Stimulated activated CD4-positive, alpha-beta T cell treated with anti-CD3 and anti-CD28 coated beads, Interleukin-1b, Interleukin-23, amount 100 ng/mL, for 24 hours (primary cell): ENCODE data around the gene ASCL4.

Experiments
- DNase-seq, 4 experiments: peaks; one replicate each; pipeline ENCODE4 v3.0.0-alpha.2; 2020; ENCODE audit warnings: low read depth in 4 of 4, low spot score in 1 of 4

Gene ASCL4

DNA sequence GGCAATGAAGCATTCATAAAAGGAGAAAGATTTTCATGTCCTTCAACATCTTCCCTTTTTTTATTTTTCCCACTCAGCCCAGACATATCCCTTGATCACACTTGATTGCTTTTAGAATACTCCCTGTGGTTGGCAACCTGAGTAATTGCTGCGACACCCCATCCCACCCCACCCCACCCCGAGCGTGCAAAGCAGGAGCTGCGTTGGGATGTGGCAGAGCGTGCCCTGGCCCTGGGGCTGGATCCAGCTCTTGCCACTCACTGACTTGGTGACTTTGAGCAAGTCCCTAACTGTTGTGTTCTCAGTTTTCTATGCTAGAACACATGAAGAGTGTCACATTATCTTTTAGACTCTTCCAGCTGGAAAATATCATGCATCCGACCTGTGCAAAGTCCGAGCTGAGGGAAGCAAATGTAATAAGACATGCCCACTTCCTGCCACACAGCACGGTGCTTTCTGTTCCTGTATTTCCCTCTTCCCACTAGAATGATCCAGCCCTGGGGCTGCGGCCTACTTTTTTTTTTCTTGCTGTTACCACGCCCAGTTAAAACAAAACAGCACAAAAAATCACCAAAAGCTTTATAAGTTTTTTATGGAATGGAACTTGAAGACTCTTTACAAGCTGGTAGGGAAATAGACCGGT lies 4.0 kb downstream of the ASCL4 start:
- no peak for DNase-seq

DNA sequence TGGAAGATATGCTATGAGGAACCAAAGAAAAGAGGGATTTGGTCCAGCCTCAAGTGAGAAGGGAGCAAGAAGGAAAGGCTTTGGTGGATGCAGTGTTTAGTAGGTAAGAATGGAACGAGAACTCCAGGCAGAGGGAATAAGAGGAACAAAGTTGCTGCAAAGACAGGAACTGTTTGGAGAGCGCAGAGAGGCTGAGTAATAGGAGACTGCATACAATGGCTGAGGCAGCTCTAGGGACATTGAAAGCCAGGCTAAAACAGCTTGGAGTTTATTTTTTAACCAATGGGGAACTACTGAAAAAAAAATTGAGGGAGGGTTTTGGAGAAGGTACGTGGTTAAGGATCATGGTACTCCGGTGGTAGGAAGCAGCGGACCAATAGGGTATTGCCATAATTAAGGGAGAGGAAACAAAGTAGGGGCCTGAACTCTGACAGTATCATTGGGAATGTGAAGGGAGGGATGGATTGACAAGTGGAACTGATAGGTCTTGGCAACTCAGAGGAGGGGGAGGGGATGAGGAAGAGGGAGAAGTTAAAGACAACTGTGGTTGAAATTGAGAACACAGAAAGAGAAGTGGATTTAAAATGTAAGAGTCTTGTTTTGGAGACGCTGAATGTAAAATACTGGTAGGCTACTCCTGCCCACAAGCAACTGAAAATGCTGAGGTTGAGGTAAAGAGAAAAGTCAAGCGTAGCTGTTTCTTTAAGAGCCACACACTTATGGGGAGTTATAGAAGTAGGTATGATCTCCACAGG lies 4.8 kb downstream of the ASCL4 start:
- DNase-seq: no peak

GRCh38 chr12:107780298-107780697 lies 5.8 kb downstream of the ASCL4 start:
- DNase-seq: no peak

DNA sequence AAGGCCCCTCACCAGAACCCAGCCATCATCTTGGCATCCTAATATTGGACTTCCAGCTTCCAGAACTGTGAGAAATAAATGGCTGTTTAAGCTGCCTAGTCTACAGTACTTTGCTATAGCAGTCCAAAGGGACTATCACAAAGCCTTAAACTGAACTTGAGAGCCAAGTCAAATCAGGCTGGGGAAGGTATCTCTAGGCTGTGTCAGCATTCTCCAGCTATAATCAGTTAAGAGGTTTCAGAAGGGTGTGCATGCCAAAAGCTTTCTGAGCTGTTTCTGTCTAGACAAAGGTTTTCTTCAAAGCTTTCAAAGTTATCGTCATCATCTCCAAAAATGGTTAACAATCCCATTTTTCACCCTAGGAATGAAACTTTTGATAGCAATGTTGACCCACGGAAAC lies 7.6 kb downstream of the ASCL4 start:
- DNase-seq: no peak

DNA sequence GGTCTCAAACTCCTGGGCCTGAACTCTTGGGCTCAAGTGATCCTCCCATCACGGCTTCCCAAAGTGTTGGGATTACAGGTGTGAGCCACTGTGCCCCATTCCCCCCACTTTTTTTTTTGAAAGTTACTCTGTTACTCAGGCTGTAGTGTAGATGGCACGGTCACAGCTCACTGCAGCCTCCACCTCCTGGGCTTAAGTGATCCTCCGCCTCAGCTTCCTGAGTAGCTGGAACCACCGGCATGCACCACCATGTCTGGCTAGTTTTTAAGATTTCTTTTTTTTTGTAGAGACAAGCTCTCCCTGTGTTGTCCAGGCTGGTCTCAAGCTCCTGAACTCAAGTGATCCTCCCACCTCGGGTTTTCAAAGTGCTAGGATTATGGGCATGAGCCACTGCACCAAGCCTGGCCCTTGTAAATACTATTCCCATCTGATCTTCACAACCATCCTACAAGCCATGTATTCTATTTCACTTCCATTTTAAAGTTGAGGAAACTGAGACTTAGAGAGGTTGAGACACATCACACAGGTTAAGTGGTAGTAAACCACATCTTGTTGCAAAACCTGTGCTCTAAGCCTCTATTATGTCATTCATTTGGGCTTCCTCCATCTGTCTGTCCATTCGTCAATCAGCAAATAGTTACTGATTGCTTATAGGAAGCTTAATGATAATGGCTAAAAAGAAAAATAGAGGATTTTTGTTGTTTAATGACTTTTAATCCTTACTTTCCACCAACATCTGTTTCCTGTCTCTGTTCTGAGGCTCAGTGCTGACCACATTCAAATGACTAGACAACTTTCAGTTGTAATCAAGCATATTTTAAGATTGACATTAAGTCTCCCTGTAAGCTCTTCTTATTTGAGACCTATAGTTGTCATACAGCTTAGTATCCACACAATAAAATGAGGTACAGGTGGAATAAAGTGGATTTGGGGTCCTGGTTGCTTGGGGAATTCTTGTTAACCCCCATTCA lies 9.2 kb downstream of the ASCL4 start:
- DNase-seq: no peak

- no peak for DNase-seq
Measured at GRCh38 chr12:107788281-107788680, 13.8 kb downstream of the ASCL4 start.

DNA sequence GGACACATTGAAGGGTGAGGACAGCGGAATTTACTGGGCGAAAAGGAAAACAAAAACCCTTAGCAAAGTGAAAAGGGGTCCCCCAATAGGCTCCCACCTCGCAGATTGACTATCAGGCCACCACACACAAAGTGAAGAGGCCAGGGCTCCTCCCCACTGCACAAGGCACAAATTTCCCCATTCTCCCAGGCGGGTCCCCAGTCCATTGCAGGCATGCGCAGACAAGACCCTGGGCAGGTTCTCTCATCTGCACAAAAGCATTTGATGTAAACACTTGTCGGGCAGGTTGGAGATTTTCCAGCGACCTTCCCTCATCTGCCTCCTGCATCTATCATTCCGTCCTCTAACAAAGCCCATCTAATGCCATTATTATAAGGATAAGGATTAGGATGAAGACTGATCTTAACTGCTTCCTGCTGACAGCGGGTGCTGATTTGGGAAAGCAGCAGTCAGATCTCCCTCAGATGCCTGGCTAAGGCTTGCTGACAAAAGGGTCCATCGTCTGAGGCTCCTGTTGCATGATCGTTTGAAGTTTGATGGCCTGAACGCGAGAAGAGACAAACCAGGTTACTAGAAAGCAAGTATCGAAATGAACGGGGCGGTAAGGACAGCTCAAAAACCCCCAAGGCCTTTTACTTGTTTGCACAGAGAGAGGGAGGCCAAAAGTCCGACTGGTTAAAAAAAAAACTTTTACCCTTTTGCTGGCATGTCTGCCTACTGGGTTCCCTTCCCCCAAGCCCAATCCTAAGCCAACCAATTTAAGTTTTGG lies 14.4 kb downstream of the ASCL4 start:
- DNase-seq: no peak

- no peak for DNase-seq
Measured at GRCh38 chr12:107791465-107792089, 17.1 kb downstream of the ASCL4 start.

DNA sequence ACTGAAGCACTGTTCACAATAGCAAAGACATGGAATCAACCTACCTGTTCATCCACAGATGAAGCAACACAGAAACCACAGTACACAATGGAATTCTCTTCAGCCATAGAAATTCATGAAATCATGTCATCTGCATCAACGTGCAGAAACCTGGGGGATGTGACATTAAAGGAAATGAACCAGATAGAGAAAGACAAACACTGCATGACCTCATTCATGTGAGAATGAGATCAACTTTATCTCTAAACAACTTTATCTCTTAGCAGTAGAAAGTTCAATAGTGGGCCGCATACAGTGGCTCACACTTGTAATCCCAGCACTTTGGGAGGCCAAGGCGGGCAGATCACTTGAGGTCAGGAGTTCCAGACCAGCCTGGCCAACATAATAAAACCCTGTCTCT lies 19.9 kb downstream of the ASCL4 start:
- no peak for DNase-seq

GRCh38 chr12:107798580-107798979 lies 24.1 kb downstream of the ASCL4 start:
- DNase-seq: no peak

DNA sequence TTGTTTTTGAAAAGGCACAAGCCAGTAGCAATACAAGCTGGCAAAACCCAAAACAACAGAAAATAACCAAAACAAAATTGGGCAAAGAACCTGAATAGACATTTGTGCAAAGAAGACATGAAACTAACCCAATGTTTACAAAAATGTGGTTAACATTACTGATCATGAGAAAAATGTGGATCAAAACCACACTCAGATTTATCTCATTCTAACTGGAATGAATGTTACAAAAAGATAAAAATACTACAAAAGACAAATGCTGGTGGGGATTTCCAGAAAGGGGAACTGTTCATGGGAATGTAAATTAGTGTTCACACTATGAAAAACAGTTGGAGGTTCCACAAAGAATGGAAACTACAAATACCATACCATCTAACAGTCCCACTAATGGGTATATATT lies 26.6 kb downstream of the ASCL4 start:
- DNase-seq: no peak

DNA sequence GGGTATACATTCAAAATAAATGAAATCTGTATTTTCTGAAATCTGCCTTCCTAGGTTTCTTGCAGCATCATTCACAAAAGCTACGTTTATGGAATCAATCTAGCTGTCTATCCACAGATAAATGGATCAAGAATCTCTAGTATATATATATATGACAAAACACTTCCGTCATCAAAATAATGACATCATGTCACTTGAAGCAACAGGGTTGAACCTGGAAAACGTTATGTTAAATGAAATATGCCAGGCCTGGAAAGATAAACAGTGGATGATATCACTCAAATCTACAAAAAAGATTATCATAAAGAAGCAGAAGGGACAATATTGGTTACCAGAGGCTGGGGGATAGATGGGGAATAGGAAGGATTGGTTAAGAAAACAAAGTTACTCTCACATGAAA lies 28.6 kb downstream of the ASCL4 start:
- no peak for DNase-seq

DNA sequence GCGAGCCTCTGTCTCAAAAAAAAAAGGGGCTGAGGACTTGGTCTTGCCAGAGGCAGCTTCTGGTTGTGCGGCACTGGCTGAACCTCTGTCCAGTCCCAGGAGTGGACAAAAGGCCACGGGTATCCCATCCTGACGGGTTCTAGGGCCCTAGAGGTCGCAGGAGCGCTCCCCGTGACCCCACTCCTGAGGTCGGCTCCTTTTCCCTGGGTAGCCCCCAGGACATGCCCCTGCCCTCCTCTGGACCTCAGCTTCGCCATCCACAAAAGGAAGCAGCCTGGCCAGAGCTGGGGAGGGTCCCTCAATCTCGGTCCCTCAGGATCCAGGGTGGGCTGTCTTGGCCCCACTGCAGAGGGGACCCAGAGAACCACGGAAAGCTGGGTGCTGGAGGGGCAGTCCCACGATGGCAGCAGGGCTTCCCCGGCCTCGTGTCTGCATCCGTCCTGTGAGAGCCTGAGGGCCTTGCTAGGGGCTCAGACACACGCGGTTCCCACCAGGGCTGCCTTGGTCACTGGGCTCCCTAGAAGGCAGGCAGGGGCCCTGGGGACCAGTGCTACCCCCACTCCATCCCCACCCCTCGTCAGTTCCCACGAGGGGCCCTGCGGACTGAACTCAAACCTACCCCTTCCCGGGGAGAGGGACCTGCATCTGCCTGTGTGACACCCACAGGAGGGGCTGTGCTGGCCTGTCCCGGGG lies 31.1 kb downstream of the ASCL4 start:
- no peak for DNase-seq

DNA sequence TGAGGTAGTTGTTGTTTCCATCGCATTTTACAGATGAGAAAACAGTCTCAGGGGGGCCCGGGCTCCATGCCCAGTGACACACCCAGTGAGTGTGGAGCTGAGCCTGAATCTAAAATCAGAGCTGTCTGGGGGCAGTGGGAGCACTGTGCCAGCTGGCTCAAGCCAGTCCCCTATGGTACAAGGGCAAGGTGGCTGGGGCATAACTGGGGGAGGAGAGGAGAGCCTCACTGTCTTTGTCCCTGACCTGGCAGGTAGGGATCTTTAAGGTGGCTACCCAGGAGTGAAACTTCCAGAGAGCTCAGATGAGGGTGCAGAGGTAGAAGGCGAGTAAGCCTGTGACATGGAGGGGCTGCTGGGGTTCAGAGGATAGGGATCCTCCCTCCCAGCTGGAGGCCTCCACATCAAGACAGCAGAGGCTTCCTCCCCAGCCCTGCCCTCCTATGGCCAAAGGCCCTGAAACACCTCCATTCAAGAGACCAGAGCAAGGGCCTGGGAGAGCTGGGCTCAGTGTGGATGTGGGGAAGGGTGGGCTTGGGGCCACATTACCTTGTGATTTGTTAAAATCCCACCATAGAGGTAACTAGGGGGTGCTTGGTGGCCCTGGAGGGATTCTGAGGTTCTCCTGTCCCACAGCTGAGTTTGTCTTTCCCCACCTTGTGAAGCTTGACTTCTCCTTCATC lies 33.1 kb downstream of the ASCL4 start:
- no peak for DNase-seq

DNA sequence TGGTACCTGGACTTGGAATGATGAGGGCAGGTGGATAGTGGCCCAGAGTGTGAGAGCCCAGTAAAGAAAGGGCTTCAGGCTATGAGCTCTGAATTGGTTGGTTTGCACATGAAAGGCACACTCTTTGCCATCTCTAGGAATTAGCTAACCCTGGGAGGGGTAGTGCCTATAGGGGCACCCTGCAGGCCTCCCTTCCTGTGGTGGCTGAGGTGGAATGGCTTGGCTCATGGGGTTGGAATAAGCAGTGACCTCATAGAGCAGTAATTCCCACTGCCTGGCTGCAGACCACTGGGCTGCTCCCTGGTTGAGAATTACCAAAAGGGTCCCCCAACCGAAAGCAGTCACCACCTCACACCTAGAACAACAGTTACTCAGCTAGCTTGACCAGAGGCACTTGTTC lies 42.7 kb downstream of the ASCL4 start:
- DNase-seq: no peak

DNA sequence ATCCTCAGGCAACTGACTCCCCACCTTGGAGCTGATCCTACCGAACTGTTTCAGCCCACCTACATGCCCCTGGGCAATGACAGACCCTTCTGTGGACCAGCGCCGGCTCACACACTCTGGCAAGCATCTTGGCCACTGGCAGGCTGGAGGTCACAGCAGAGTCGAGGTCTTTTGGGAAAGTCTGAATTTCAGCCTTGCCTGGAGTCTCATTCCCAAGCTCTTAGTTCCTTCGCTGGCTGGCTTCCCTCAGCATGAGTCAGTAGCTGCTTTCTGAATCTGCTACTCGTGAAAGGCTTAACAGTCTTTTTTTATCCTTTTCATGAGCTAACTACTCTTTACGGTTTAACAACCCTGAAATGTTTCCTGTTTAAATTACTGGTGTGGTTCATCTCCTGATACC lies 44.5 kb downstream of the ASCL4 start:
- no peak for DNase-seq

- no peak for DNase-seq
Measured at GRCh38 chr12:107822356-107822755, 47.9 kb downstream of the ASCL4 start.
